GM12878 (cell line): ENCODE results near the gene ENO2. TPM values are rescaled to one million over a fixed set of nuclear protein-coding genes. Genes with fewer than 3 reads are reported as not detected.
A peak's percentile ranks its signal among the peaks of the same experiment; 100 is the strongest.

ENCODE experiments used
- ATF7 ChIP-seq: fragments of 450-650 bp; IDR thresholded peaks from 2 replicates; pipeline ENCODE4 v1.6.1; 2016; ENCODE audit warnings: low read depth, mild to moderate bottlenecking
- EGR1 ChIP-seq, 2 experiments: IDR thresholded peaks; 1 replicate in 1 of 2; 2 replicates in 1 of 2; pipeline ENCODE4 v1.6.1; 2011 to 2012; ENCODE audit warnings: low read depth in 2 of 2, low read length in 2 of 2, borderline replicate concordance in 1 of 2, mild to moderate bottlenecking in 1 of 2, moderate library complexity in 1 of 2
- EP300 ChIP-seq, 2 experiments: fragments of 150-350 bp in 1 of 2; IDR thresholded peaks; 2 replicates each; pipeline ENCODE4 v1.6.1; 2011 to 2012; ENCODE audit warnings: low read depth in 2 of 2, low read length in 2 of 2, borderline replicate concordance in 1 of 2, improper control_type of control experiment in 1 of 2, inconsistent platforms in 1 of 2; ENCODE audit not compliant: control insufficient read depth in 1 of 2
- GATAD2B ChIP-seq: fragments of 450-650 bp; conservative IDR thresholded peaks from 2 replicates; pipeline ENCODE4 v1.6.1; 2017; ENCODE audit warnings: low read depth, mild to moderate bottlenecking, moderate library complexity
- IKZF1 ChIP-seq: fragments of 450-650 bp; conservative IDR thresholded peaks from 2 replicates; pipeline ENCODE4 v1.6.1; 2017; ENCODE audit warnings: antibody characterized with exemption, mild to moderate bottlenecking
- LARP7 ChIP-seq: fragments of 450-650 bp; IDR thresholded peaks from 2 replicates; pipeline ENCODE4 v1.6.1; 2017; ENCODE audit warnings: mild to moderate bottlenecking
- MEF2B ChIP-seq: fragments of 450-650 bp; IDR thresholded peaks from 2 replicates; pipeline ENCODE4 v1.6.1; 2018; ENCODE audit warnings: mild to moderate bottlenecking, moderate library complexity; ENCODE audit not compliant: partially characterized antibody, poor library complexity, severe bottlenecking
- MTA2 ChIP-seq: fragments of 450-650 bp; IDR thresholded peaks from 2 replicates; pipeline ENCODE4 v1.6.1; 2016; ENCODE audit warnings: low read depth, mild to moderate bottlenecking, moderate library complexity
- NBN ChIP-seq: fragments of 450-650 bp; IDR thresholded peaks from 2 replicates; pipeline ENCODE4 v1.6.1; 2016
- NFYA ChIP-seq: IDR thresholded peaks from 2 replicates; pipeline ENCODE4 v1.6.1; 2011; ENCODE audit warnings: low read depth, mild to moderate bottlenecking, low read length, improper control_type of control experiment, borderline replicate concordance
- NR2F1 ChIP-seq: fragments of 450-650 bp; conservative IDR thresholded peaks from 2 replicates; pipeline ENCODE4 v1.6.1; 2017; ENCODE audit warnings: mild to moderate bottlenecking
- NRF1 ChIP-seq: conservative IDR thresholded peaks from 2 replicates; pipeline ENCODE4 v1.6.1; 2011; ENCODE audit warnings: mild to moderate bottlenecking, low read depth, low read length, improper control_type of control experiment
- PAX5 ChIP-seq: IDR thresholded peaks from 2 replicates; pipeline ENCODE4 v1.6.1; 2011; ENCODE audit warnings: low read depth, low read length, borderline replicate concordance
- POLR2AphosphoS2 ChIP-seq: IDR thresholded peaks from 2 replicates; pipeline ENCODE4 v1.6.1; 2011; ENCODE audit warnings: low read depth, mild to moderate bottlenecking, low read length, improper control_type of control experiment, moderate library complexity
- RCOR1 ChIP-seq: conservative IDR thresholded peaks from 2 replicates; pipeline ENCODE4 v1.6.1; 2012; ENCODE audit warnings: low read depth, low read length, improper control_type of control experiment
- RELA ChIP-seq: fragments of 450-650 bp; IDR thresholded peaks from 2 replicates; pipeline ENCODE4 v1.8.0; 2014; ENCODE audit warnings: borderline replicate concordance; ENCODE audit not compliant: partially characterized antibody
- SIN3A ChIP-seq: IDR thresholded peaks from 2 replicates; pipeline ENCODE4 v1.6.1; 2012; ENCODE audit warnings: low read depth, low read length, improper control_type of control experiment
- SIX5 ChIP-seq: IDR thresholded peaks from 2 replicates; pipeline ENCODE4 v1.6.1; 2011; ENCODE audit warnings: mild to moderate bottlenecking, low read depth, low read length, moderate library complexity; ENCODE audit not compliant: severe bottlenecking
- STAT1 ChIP-seq: fragments of 450-650 bp; conservative IDR thresholded peaks from 2 replicates; pipeline ENCODE4 v1.6.1; 2014; ENCODE audit warnings: antibody characterized with exemption, mild to moderate bottlenecking
- TBL1XR1 ChIP-seq: IDR thresholded peaks from 2 replicates; pipeline ENCODE4 v1.6.1; 2012; ENCODE audit warnings: low read depth, low read length, improper control_type of control experiment
- TCF12 ChIP-seq: IDR thresholded peaks from 2 replicates; pipeline ENCODE4 v1.6.1; 2011; ENCODE audit warnings: low read depth, mild to moderate bottlenecking, low read length
- YBX1 ChIP-seq: fragments of 450-650 bp; IDR thresholded peaks from 2 replicates; pipeline ENCODE4 v1.6.1; 2016; ENCODE audit warnings: antibody characterized with exemption
- ZBED1 ChIP-seq: IDR thresholded peaks from 2 replicates; pipeline ENCODE4 v1.6.1; 2016; ENCODE audit warnings: borderline replicate concordance
- polyA plus RNA-seq, 11 experiments: library from polyadenylated mRNA; depleted of rRNA in 4 of 11; unstranded in 6 of 11; stranded (reverse) in 5 of 11; fragments of >200 nt; fragmentation: Nextera tagmentation in 4 of 11; fragmentation: Illumina TruSeq in 1 of 11; extraction: Ambion mirVana in 4 of 11; extraction: Trizol in 1 of 11; gene quantifications; 1 replicate in 1 of 11; 2 replicates in 10 of 11; pipeline versions ENCODE4 v1.2.1 to v1.2.3, GENCODE V29; 2011 to 2016; ENCODE audit warnings: inconsistent platforms in 2 of 11, missing spikeins in 2 of 11, low read depth in 1 of 11
- total RNA-seq, 4 experiments: library from RNA; depleted of rRNA in 3 of 4; stranded (reverse); fragments of >200 nt in 3 of 4; fragmentation: Illumina TruSeq in 1 of 4; extraction: Trizol in 1 of 4; gene quantifications; 2 replicates each; pipeline versions ENCODE4 v1.2.1 to v1.2.3, GENCODE V29; 2013 to 2021
- TF ChIP-seq, protein P1 (sequence below): fragments of 450-650 bp; formaldehyde crosslinking; IDR thresholded peaks from 2 replicates; pipeline ENCODE4 v1.4.0; 2020; ENCODE audit warnings: mild to moderate bottlenecking, moderate library complexity
- TF ChIP-seq, protein P2 (sequence below): fragments of 450-650 bp; conservative IDR thresholded peaks from 2 replicates; pipeline ENCODE4 v1.6.1; 2017; ENCODE audit warnings: mild to moderate bottlenecking, moderate library complexity
- TF ChIP-seq, protein P3 (sequence below): IDR thresholded peaks from 2 replicates; pipeline ENCODE4 v1.6.1; 2012; ENCODE audit warnings: low read depth, low read length, improper control_type of control experiment

Gene ENO2
- total and polyA plus RNA-seq, 10 of the 15 experiments (the other 5 are each of a cell fraction or from before 2014, with no cell fraction given), result 24.8 to 196 (median 43.1) TPM

DNA sequence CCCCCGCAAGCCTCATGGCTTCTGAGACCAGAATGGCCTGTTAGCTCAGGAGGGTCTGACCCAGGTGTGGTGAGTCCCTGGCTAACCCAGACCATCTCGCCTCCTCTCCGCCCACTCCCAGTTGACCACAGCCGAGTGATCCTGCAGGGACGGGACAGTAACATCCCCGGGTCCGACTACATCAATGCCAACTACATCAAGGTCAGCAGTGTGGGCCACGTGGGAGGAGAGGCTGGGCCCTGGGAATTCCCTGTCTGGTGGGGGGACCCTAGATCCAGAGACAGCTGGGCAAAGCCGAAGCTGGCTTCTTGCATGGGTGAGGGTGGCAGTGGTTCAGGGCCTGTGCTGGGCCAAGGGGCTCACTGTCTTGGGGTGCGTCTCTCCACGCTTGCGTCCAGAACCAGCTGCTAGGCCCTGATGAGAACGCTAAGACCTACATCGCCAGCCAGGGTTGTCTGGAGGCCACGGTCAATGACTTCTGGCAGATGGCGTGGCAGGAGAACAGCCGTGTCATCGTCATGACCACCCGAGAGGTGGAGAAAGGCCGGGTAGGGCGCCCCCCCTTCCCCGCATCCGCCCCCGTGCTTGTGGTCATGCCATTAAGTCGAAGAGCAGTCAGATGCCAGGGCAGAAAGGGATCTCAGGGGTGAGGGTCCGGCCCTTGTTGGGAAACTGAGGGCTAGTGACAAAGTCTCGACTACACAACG, 41.8 kb downstream of the ENO2 start (continued):
- TF ChIP-seq ATF7, result peak; percentile 28; the same call in 1 of the 2 replicates
- TF ChIP-seq YBX1, result no peak
- no peak for TF ChIP-seq RCOR1
- no peak for TF ChIP-seq NFYA
- TF ChIP-seq MEF2B, result peak; percentile 30
- peak; percentile 86; the same call in 1 of the 2 replicates for TF ChIP-seq PAX5
- 0 out of 3 replicates have a peak, but pooled peaks of 1 of the 2 experiments have one; percentile 37 for TF ChIP-seq EGR1 (IDR thresholded peaks at IDR 0.05; ENCODE audit: borderline replicate concordance in 1 of 2, low read depth in 2 of 2, low read length in 2 of 2)
- TF ChIP-seq, protein P1, sequence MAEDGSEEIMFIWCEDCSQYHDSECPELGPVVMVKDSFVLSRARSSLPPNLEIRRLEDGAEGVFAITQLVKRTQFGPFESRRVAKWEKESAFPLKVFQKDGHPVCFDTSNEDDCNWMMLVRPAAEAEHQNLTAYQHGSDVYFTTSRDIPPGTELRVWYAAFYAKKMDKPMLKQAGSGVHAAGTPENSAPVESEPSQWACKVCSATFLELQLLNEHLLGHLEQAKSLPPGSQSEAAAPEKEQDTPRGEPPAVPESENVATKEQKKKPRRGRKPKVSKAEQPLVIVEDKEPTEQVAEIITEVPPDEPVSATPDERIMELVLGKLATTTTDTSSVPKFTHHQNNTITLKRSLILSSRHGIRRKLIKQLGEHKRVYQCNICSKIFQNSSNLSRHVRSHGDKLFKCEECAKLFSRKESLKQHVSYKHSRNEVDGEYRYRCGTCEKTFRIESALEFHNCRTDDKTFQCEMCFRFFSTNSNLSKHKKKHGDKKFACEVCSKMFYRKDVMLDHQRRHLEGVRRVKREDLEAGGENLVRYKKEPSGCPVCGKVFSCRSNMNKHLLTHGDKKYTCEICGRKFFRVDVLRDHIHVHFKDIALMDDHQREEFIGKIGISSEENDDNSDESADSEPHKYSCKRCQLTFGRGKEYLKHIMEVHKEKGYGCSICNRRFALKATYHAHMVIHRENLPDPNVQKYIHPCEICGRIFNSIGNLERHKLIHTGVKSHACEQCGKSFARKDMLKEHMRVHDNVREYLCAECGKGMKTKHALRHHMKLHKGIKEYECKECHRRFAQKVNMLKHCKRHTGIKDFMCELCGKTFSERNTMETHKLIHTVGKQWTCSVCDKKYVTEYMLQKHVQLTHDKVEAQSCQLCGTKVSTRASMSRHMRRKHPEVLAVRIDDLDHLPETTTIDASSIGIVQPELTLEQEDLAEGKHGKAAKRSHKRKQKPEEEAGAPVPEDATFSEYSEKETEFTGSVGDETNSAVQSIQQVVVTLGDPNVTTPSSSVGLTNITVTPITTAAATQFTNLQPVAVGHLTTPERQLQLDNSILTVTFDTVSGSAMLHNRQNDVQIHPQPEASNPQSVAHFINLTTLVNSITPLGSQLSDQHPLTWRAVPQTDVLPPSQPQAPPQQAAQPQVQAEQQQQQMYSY (CRISPR knock-in tag), result no peak
- TF ChIP-seq, protein P2, sequence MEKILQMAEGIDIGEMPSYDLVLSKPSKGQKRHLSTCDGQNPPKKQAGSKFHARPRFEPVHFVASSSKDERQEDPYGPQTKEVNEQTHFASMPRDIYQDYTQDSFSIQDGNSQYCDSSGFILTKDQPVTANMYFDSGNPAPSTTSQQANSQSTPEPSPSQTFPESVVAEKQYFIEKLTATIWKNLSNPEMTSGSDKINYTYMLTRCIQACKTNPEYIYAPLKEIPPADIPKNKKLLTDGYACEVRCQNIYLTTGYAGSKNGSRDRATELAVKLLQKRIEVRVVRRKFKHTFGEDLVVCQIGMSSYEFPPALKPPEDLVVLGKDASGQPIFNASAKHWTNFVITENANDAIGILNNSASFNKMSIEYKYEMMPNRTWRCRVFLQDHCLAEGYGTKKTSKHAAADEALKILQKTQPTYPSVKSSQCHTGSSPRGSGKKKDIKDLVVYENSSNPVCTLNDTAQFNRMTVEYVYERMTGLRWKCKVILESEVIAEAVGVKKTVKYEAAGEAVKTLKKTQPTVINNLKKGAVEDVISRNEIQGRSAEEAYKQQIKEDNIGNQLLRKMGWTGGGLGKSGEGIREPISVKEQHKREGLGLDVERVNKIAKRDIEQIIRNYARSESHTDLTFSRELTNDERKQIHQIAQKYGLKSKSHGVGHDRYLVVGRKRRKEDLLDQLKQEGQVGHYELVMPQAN, result 0 out of 2 replicates have a peak, but pooled peaks have one; percentile 50
- 0 out of 2 replicates have a peak, but pooled peaks have one; percentile 35 for TF ChIP-seq TCF12
- no peak for TF ChIP-seq STAT1
- TF ChIP-seq SIN3A, result peak; percentile 31; the same call in 1 of the 2 replicates
- peak; percentile 51; the same call in 1 of the 2 replicates for TF ChIP-seq NR2F1
- no peak for TF ChIP-seq ZBED1
- peak; percentile 36; the same call in 1 of the 2 replicates for TF ChIP-seq IKZF1
- TF ChIP-seq MTA2, result 0 out of 2 replicates have a peak, but pooled peaks have one; percentile 37
- TF ChIP-seq SIX5, result no peak
- TF ChIP-seq, protein P3, sequence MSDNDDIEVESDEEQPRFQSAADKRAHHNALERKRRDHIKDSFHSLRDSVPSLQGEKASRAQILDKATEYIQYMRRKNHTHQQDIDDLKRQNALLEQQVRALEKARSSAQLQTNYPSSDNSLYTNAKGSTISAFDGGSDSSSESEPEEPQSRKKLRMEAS, result peak; percentile 35; the same call in 1 of the 2 replicates
- peak; percentile 69; the same call in 1 of the 2 replicates for TF ChIP-seq GATAD2B
- peak in 1 of 2 experiments; percentile 20; a peak in 1 of 4 replicates for TF ChIP-seq EP300 (IDR thresholded peaks at IDR 0.05; ENCODE audit: borderline replicate concordance in 1 of 2, control insufficient read depth in 1 of 2, low read depth in 2 of 2, low read length in 2 of 2)
- no peak; the same call in 1 of the 2 replicates for TF ChIP-seq NBN
- TF ChIP-seq RELA, result peak; percentile 48
- TF ChIP-seq POLR2AphosphoS2, result peak; percentile 22; the same call in 1 of the 2 replicates
- TF ChIP-seq LARP7, result peak; percentile 73
- TF ChIP-seq TBL1XR1, result no peak
- no peak for TF ChIP-seq NRF1
